ENCODE data around the gene SMIM28. TPM values are rescaled to one million over a fixed set of nuclear protein-coding genes. Genes with fewer than 3 reads are reported as not detected.

SMIM28 gene
- total RNA-seq: not detected in 2 replicates

DNA sequence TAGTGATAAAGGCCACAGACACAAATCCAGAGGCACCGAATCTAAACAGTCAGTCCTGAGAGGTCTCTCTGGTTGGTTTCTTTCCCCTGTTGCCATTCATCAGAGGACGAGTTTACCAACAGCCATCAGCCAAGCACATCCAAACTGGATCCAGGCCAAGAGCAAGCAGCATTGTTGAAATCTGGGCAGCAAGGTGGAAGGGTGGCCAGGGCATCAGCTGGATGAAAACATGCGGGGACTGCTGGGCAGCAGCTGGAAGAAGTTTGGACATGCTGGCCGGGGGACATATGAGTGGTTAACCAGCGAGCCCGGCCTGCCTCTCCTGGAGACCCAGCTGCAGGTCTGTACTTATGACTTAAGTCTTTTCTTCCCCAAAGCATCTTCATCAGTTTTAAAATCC lies at the start of gene SMIM28:
Gene SMIM28, plus strand, starts transcription at position 62 of the 400 bp plus-strand sequence. Its CDS starts 168 bp downstream, at position 230.

DNA sequence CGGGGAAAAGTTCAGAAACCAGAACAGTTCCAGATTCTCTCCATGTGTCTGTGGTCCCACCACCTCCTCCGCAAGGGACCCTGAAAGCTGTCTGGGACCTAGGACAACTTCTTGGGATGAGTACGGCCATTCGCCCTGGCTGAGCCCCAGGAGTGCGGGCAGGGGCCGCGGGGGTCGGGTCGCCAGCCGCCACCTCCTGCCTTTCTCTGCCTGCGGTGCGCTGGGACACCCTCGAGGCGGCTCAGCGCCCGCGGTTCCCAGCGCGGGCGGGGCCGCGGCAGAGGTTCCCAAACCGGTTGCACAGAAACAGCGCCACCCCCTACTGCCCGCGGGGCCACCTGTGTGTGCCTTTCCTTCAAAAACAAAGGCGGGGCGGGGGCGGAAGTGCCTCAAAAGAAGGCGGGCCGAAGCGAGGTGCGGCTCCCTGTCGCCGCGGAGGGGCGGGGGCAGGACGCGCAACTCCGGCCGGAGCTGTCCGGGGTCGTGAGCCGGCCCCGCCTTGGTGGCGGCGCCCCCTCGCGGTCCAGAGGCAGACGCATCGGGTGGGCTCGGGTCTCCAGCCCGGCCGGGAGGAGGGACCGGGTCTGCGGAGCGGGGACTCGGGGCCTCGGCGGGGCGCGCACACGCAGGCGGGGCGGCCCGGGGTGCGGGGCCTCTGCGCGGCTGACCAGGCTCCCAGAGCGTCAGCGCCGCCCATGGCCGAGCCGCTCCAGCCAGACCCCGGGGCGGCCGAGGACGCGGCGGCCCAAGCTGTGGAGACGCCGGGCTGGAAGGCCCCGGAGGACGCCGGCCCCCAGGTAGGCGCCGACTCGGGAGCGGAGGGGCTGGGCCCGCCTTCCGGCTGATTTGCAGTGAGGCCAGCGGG lies 26.3 kb downstream of the SMIM28 start, which contains the start of gene HEBP2:
Gene HEBP2, plus strand, starts transcription at position 423 of the 865 bp plus-strand sequence. Its CDS starts 273 bp downstream, at position 696.

Small RNA genes within 50 kb of the gene (small RNA-seq; reads per million reads assigned to genes)
- not detected for gene AL031003.1

Other genes starting within 250 kb of the SMIM28 start
- gene ARFGEF3, start 216.0 kb upstream of the SMIM28 start, total RNA-seq: under 0.01 TPM in 1 of 2 replicates, not detected in the other
- not detected in 2 replicates for gene PBOV1, start 159.4 kb upstream of the SMIM28 start, total RNA-seq
- 18.1 and 51.6 TPM in 2 replicates for gene HEBP2, start 26.3 kb downstream of the SMIM28 start, total RNA-seq
- gene NHSL1, start 121.6 kb downstream of the SMIM28 start, total RNA-seq: 0.79 and 3.0 TPM in 2 replicates

Measured in placental epithelial cell (primary cell).